HG02973 (cell line): ENCODE data around the gene MLEC.

Experiments
- ATAC-seq: cut with Tn5 transposase; IDR thresholded peaks from one replicate; pipeline ENCODE4 v1.9.1; 2021; ENCODE audit warnings: moderate library complexity; ENCODE audit not compliant: unreplicated experiment

MLEC gene

GRCh38 chr12:120739031-120739762 lies 52.2 kb downstream of the MLEC start:
- no peak for ATAC-seq

- ATAC-seq: no peak
Observed at GRCh38 chr12:120739821-120740613, 53.1 kb downstream of the MLEC start.

- ATAC-seq: no peak
Observed at GRCh38 chr12:120740871-120741270, 53.9 kb downstream of the MLEC start.

- no peak for ATAC-seq
Observed at GRCh38 chr12:120741476-120742421, 54.8 kb downstream of the MLEC start.

GRCh38 chr12:120744922-120745493 lies 58.1 kb downstream of the MLEC start:
- no peak for ATAC-seq

GRCh38 chr12:120748242-120748641 lies 61.3 kb downstream of the MLEC start:
- no peak for ATAC-seq

GRCh38 chr12:120749256-120749655 lies 62.3 kb downstream of the MLEC start:
- ATAC-seq: no peak

- ATAC-seq: no peak
Observed at GRCh38 chr12:120750806-120751205, 63.9 kb downstream of the MLEC start.

GRCh38 chr12:120751389-120751788 lies 64.4 kb downstream of the MLEC start:
- ATAC-seq: no peak
